Kidney (tissue), 14 donors: Measurements from ENCODE around the gene CHRNA3. TPM values are rescaled to one million over a fixed set of nuclear protein-coding genes. Genes with fewer than 3 reads are reported as not detected.

Experiments used
- DNase-seq, 5 donors: peaks; one replicate each; pipeline ENCODE4 v3.0.0-alpha.2; 2013 to 2020
- FAIRE-seq: peaks from 2 replicates; lab custom pipeline; 2012; peaks lifted over from hg19 to GRCh38; lab: Jason Lieb, UNC
- H3K27ac ChIP-seq, 2 donors: one replicate each; pipeline ENCODE4 v1.7.0; 2013; ENCODE audit warnings: low read depth in 2 of 2, low read length in 2 of 2, inconsistent platforms in 1 of 2
- H3K27me3 ChIP-seq: one replicate; pipeline ENCODE4 v1.7.1; 2013; ENCODE audit warnings: low read length, inconsistent platforms; ENCODE audit not compliant: control insufficient read depth, insufficient read depth
- H3K36me3 ChIP-seq, 3 donors: one replicate each; pipeline versions ENCODE4 v1.7.0 to v1.7.1; 2013; ENCODE audit warnings: low read length in 3 of 3, control low read depth in 1 of 3, inconsistent platforms in 1 of 3; ENCODE audit not compliant: insufficient read depth in 3 of 3, control insufficient read depth in 2 of 3
- H3K4me1 ChIP-seq, 3 donors: one replicate each; pipeline versions ENCODE4 v1.7.0 to v1.7.1; 2013; ENCODE audit warnings: low read length in 3 of 3, inconsistent platforms in 1 of 3, low read depth in 1 of 3; ENCODE audit not compliant: control insufficient read depth in 2 of 3, insufficient read depth in 2 of 3
- H3K4me3 ChIP-seq, 3 donors: one replicate each; pipeline versions ENCODE4 v1.7.0 to v1.8.1; 2013; ENCODE audit warnings: low read length in 3 of 3, control low read depth in 1 of 3, inconsistent platforms in 1 of 3
- H3K9ac ChIP-seq, 3 donors: one replicate each; pipeline versions ENCODE4 v1.7.0 to v1.7.1; 2013; ENCODE audit warnings: low read length in 3 of 3, control low read depth in 1 of 3, inconsistent platforms in 1 of 3
- H3K9me3 ChIP-seq, 3 donors: one replicate each; pipeline versions ENCODE4 v1.7.0 to v1.7.1; 2013; ENCODE audit warnings: low read length in 3 of 3, control low read depth in 1 of 3, inconsistent platforms in 1 of 3; ENCODE audit not compliant: control insufficient read depth in 2 of 3, insufficient read depth in 1 of 3
- intact Hi-C: fragments of 100-400 bp; cut with DNase I; formaldehyde crosslinking; loops from one replicate; pipeline ENCODE4 v1.11.1; 2022
- polyA plus RNA-seq: library from polyadenylated mRNA; stranded (reverse); fragments of 350-450 nt; fragmentation: Illumina TruSeq; extraction: RNeasy Lipid Tissue Mini Kit (QIAGEN cat#74804); gene quantifications from one replicate; pipeline ENCODE4 v1.2.3, GENCODE V29; 2014; ENCODE audit warnings: low read depth, low replicate concordance; ENCODE audit not compliant: insufficient read depth
- total RNA-seq: library from RNA; stranded (reverse); fragmentation: NEBNext Ultra II Directional; extraction: Animal tissue kit (Norgen Biotek cat#: 25700); gene quantifications from one replicate; pipeline ENCODE4 v1.2.1, GENCODE V29; 2021
- TF ChIP-seq, protein P1 (sequence below): IDR thresholded peaks from 3 replicates; pipeline ENCODE4 v1.5.1; 2012; ENCODE audit warnings: mild to moderate bottlenecking, moderate library complexity, borderline replicate concordance; ENCODE audit not compliant: insufficient read depth; ENCODE audit errors: extremely low read depth
- donor health status: control.
- donor health status: control.
- donor health status: control.
- donor health status: control.
- donor health status: control.
- donor health status: DM: yes; HTN: yes; CAD: no.
- donor health status: Normal renal cell carcinoma (clear cell type).

Gene CHRNA3
- total and polyA plus RNA-seq, 2 donors from 2014 or later, result not detected

GRCh38 chr15:78626381-78626995, 5.7 kb upstream of the CHRNA3 start:
- TF ChIP-seq, protein P1, sequence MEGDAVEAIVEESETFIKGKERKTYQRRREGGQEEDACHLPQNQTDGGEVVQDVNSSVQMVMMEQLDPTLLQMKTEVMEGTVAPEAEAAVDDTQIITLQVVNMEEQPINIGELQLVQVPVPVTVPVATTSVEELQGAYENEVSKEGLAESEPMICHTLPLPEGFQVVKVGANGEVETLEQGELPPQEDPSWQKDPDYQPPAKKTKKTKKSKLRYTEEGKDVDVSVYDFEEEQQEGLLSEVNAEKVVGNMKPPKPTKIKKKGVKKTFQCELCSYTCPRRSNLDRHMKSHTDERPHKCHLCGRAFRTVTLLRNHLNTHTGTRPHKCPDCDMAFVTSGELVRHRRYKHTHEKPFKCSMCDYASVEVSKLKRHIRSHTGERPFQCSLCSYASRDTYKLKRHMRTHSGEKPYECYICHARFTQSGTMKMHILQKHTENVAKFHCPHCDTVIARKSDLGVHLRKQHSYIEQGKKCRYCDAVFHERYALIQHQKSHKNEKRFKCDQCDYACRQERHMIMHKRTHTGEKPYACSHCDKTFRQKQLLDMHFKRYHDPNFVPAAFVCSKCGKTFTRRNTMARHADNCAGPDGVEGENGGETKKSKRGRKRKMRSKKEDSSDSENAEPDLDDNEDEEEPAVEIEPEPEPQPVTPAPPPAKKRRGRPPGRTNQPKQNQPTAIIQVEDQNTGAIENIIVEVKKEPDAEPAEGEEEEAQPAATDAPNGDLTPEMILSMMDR, result no peak
- H3K4me1 ChIP-seq, result no peaks in the 10 kb centered on the region
- no peak overlapping the region for H3K27ac ChIP-seq
- H3K27me3 ChIP-seq, result no peaks in the 10 kb centered on the region
- no peak overlapping the region for H3K9ac ChIP-seq
- intact Hi-C loops, result no loop called here
- no peak for FAIRE-seq
- no peak overlapping the region for H3K4me3 ChIP-seq
- no peaks in the 10 kb centered on the region for H3K9me3 ChIP-seq
- no peak for DNase-seq
- H3K36me3 ChIP-seq, result no peaks in the 10 kb centered on the region

DNA sequence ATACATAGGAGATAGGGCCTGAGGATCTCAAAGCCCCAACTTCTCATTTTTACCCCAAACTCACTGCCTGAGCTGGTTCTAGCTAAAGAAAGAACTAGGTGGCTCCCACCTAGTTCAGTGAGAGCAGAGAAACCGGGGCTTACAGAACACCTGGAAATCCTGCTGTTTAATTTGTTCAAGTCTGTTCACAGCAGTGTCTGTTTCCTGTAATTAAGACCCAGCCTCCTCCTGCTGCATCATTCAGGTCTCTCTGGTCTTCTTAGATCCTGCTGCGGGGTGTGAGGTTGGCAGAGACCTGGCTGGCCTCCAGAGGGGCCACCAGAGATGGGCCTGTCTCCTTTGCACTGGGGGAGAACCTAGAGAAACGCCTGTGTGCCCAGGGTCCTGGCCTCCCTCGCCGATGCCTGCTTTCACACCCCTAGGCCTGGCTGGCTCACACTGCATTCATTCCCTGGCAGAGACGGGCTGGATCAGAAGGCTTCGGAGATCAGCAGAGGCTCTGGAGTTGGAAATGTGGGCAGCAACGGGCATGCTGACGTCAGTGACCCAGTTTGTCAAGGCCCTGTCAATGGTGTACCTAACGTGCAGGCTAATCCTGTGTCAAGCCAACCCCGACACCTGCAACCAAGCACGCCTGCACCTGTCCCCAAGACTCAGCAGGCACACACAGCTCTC, 4.9 kb upstream of the CHRNA3 start:
- Histone ChIP-seq H3K9me3 (no peaks in the 10 kb centered on the region), H3K27me3 (no peaks in the 10 kb centered on the region), H3K4me3 (no peak overlapping the region), H3K27ac (no peak overlapping the region), H3K36me3 (no peaks in the 10 kb centered on the region), H3K4me1 (no peaks in the 10 kb centered on the region), H3K9ac (no peak overlapping the region)
- intact Hi-C loops, result no loop called here
- DNase-seq, result no peak
- TF ChIP-seq, protein P1, result no peak
- FAIRE-seq, result no peak

- Histone ChIP-seq H3K36me3 (no peaks in the 10 kb centered on the region), H3K9me3 (no peaks in the 10 kb centered on the region), H3K27me3 (no peaks in the 10 kb centered on the region), H3K27ac (no peak overlapping the region), H3K9ac (no peak overlapping the region), H3K4me1 (no peaks in the 10 kb centered on the region), H3K4me3 (no peak overlapping the region)
- intact Hi-C loops, result loop anchor here (5.0 kb wide), 1 partner anchor 87 kb away; no protein-coding TSS in a partner anchor
- no peak for DNase-seq
- TF ChIP-seq, protein P1, result no peak
- FAIRE-seq, result no peak
These were observed 4.1 kb upstream of the CHRNA3 start for GRCh38 chr15:78624651-78625590.
